GM21786 (cell line): ENCODE results near the gene GBF1.

Source experiments
- ATAC-seq: cut with Tn5 transposase; IDR thresholded peaks from one replicate; pipeline ENCODE4 v1.9.1; 2021; ENCODE audit not compliant: unreplicated experiment

Gene GBF1

GRCh38 chr10:102335184-102335583 is 89.9 kb downstream of the GBF1 start:
- ATAC-seq, result no peak

- no peak for ATAC-seq
Observed at GRCh38 chr10:102341038-102341688, 95.8 kb downstream of the GBF1 start.

GRCh38 chr10:102342458-102342857 is 97.1 kb downstream of the GBF1 start:
- ATAC-seq, result no peak

GRCh38 chr10:102342958-102343357 is 97.6 kb downstream of the GBF1 start:
- no peak for ATAC-seq

- no peak for ATAC-seq
Observed at GRCh38 chr10:102344067-102344466, 98.7 kb downstream of the GBF1 start.

GRCh38 chr10:102347236-102347828 is 102.0 kb downstream of the GBF1 start:
- no peak for ATAC-seq

GRCh38 chr10:102352066-102352715 is 106.9 kb downstream of the GBF1 start:
- no peak for ATAC-seq

- ATAC-seq, result no peak
Observed at GRCh38 chr10:102354451-102354850, 109.1 kb downstream of the GBF1 start.

- no peak for ATAC-seq
Observed at GRCh38 chr10:102358712-102359382, 113.5 kb downstream of the GBF1 start.

GRCh38 chr10:102367441-102367840 is 122.1 kb downstream of the GBF1 start:
- ATAC-seq, result no peak

GRCh38 chr10:102368077-102368476 is 122.7 kb downstream of the GBF1 start:
- no peak for ATAC-seq

GRCh38 chr10:102371295-102371694 is 126.0 kb downstream of the GBF1 start:
- no peak for ATAC-seq

GRCh38 chr10:102375250-102375649 is 129.9 kb downstream of the GBF1 start:
- ATAC-seq, result no peak

- no peak for ATAC-seq
Observed at GRCh38 chr10:102375867-102376266, 130.5 kb downstream of the GBF1 start.

- no peak for ATAC-seq
Observed at GRCh38 chr10:102376901-102377300, 131.6 kb downstream of the GBF1 start.

GRCh38 chr10:102379383-102379782 is 134.1 kb downstream of the GBF1 start:
- ATAC-seq, result no peak

- ATAC-seq, result no peak
Observed at GRCh38 chr10:102381983-102382382, 136.7 kb downstream of the GBF1 start.

- ATAC-seq, result no peak
Observed at GRCh38 chr10:102382871-102383270, 137.5 kb downstream of the GBF1 start.

GRCh38 chr10:102384053-102384452 is 138.7 kb downstream of the GBF1 start:
- no peak for ATAC-seq

- ATAC-seq, result no peak
Observed at GRCh38 chr10:102384606-102385429, 139.5 kb downstream of the GBF1 start.

GRCh38 chr10:102389894-102390293 is 144.6 kb downstream of the GBF1 start:
- no peak for ATAC-seq
